Activated CD8-positive, alpha-beta T cell treated with anti-CD3 and anti-CD28 coated beads for 36 hours (primary cell): ENCODE measurements around the gene KPTN. TPM values are rescaled to one million over a fixed set of nuclear protein-coding genes. Genes with fewer than 3 reads are reported as not detected.

Experiments used
- ATAC-seq: fragments of 200-7000 bp; cut with Tn5 transposase; one replicate; pipeline ENCODE4 v1.10.0; 2021; ENCODE audit warnings: mild to moderate bottlenecking, moderate library complexity
- CTCF ChIA-PET: fragments of 350-600 bp; sonication (Branson Sonifier 250); formaldehyde crosslinking; loops from one replicate; lab custom pipeline; 2021; ENCODE audit warnings: antibody characterized with exemption; lab: Charles Lee
- POLR2A ChIA-PET: fragments of 350-600 bp; sonication (Branson Sonifier 250); formaldehyde crosslinking; loops from one replicate; lab custom pipeline; 2021; ENCODE audit warnings: antibody characterized with exemption; lab: Charles Lee
- DNase-seq: peaks from one replicate; pipeline ENCODE4 v3.0.0-alpha.2; 2020
- H3K27ac Mint-ChIP-seq: one replicate; pipeline ENCODE4 v1.8.0; 2021; ENCODE audit warnings: mild to moderate bottlenecking, mixed read lengths
- H3K27me3 Mint-ChIP-seq: one replicate; pipeline ENCODE4 v1.8.0; 2021; ENCODE audit warnings: mixed read lengths
- H3K36me3 Mint-ChIP-seq: one replicate; pipeline ENCODE4 v1.8.0; 2021; ENCODE audit warnings: low read depth, mixed read lengths
- H3K4me1 Mint-ChIP-seq: one replicate; pipeline ENCODE4 v1.8.0; 2021; ENCODE audit warnings: low read depth, mixed read lengths
- H3K4me3 Mint-ChIP-seq: one replicate; pipeline ENCODE4 v1.8.0; 2021; ENCODE audit warnings: mild to moderate bottlenecking, moderate library complexity, mixed read lengths
- H3K9me3 Mint-ChIP-seq: one replicate; pipeline ENCODE4 v1.8.0; 2021; ENCODE audit warnings: mixed read lengths
- intact Hi-C: fragments of 100-400 bp; cut with micrococcal nuclease; formaldehyde crosslinking; loops from one replicate; pipeline ENCODE4 v1.10.0; 2022
- total RNA-seq, 2 experiments: library from RNA; stranded (reverse); gene quantifications; one replicate each; pipeline ENCODE4 v1.2.3, GENCODE V29; 2021
- TF ChIP-seq, protein P1 (sequence below): fragments of 200-600 bp; IDR thresholded peaks from one replicate; pipeline ENCODE4 v1.8.0; 2022; ENCODE audit warnings: antibody characterized with exemption, mild to moderate bottlenecking

KPTN gene
- total RNA-seq, 2 experiments from 2014 or later = 10.4 to 11.0 TPM

DNA sequence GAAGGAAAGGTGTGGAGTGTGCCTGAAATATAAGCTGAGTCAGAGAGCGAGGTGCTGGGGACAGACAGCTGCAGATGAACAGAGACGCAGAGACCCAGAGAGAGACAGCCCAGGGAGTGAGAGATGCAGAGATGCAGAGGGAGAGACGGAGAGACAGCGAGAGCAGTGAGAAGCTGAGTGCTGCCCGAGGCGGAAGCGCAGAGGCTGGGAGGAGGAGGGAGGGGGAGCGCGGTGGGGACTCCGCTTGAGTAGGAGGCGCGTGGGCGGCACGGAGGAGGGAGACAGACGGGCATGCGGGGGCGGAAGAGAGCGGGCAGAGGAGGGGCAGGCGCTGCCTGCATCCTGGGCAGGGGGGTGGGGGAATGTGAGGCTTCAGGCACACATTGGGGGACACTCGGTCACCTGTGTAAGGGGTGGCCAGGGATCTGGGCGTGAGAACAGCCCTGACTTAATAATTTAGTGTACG, 38.0 kb downstream of the KPTN start:
- intact Hi-C loops = no loop called here
- TF ChIP-seq, protein P1, sequence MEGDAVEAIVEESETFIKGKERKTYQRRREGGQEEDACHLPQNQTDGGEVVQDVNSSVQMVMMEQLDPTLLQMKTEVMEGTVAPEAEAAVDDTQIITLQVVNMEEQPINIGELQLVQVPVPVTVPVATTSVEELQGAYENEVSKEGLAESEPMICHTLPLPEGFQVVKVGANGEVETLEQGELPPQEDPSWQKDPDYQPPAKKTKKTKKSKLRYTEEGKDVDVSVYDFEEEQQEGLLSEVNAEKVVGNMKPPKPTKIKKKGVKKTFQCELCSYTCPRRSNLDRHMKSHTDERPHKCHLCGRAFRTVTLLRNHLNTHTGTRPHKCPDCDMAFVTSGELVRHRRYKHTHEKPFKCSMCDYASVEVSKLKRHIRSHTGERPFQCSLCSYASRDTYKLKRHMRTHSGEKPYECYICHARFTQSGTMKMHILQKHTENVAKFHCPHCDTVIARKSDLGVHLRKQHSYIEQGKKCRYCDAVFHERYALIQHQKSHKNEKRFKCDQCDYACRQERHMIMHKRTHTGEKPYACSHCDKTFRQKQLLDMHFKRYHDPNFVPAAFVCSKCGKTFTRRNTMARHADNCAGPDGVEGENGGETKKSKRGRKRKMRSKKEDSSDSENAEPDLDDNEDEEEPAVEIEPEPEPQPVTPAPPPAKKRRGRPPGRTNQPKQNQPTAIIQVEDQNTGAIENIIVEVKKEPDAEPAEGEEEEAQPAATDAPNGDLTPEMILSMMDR = no peak
- Mint-ChIP-seq H3K4me1 (peaks cover 40% of the 10 kb centered on the region), H3K27me3 (peaks cover 61% of the 10 kb centered on the region), H3K4me3 (no peak overlapping the region), H3K9me3 (peaks cover 4% of the 10 kb centered on the region), H3K36me3 (peaks cover 4% of the 10 kb centered on the region), H3K27ac (no peak overlapping the region)
- ChIA-PET CTCF (interaction anchor here (0.6 to 2.6 kb wide), 7 partner anchors 9 to 69 kb away, joined by 3 to 20 read pairs (median 6); partner anchors contain the start of genes KPTN and NAPA), POLR2A (no interaction called here)
- ATAC-seq (no peak), DNase-seq (peak; percentile 51)

DNA sequence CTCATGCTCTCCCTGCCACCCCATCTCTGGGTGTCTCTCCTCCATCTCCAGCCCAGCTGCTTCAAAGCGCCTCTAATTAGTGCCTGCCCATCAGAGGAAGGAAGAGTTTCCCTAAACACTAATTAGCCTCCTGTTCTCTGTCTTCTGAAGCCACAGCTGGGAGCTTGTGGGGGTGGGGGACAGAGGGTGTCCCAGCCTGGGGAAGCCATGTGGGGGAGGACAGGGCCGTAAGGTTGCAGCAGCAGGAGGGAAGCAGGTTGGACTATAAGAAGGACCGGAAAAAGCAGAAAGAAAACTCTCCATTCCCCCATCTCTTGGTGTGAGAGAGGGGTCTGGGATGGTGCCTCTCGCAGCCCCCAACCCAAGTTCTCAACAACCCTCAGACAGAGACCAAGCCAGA, 38.5 kb downstream of the KPTN start:
- H3K9me3 Mint-ChIP-seq = peaks cover 4% of the 10 kb centered on the region
- ATAC-seq = no peak
- no peak for DNase-seq
- H3K36me3 Mint-ChIP-seq = peaks cover 4% of the 10 kb centered on the region
- peaks cover 64% of the 10 kb centered on the region for H3K27me3 Mint-ChIP-seq
- intact Hi-C loops = no loop called here
- no peak overlapping the region for H3K27ac Mint-ChIP-seq
- peaks cover 40% of the 10 kb centered on the region for H3K4me1 Mint-ChIP-seq
- TF ChIP-seq, protein P1 = no peak
- CTCF ChIA-PET = interaction anchor here (1.1 to 2.6 kb wide), 5 partner anchors 9 to 38 kb away, joined by 3 to 20 read pairs (median 9); partner anchors contain the start of gene KPTN
- H3K4me3 Mint-ChIP-seq = no peak overlapping the region
- POLR2A ChIA-PET = no interaction called here

GRCh38 chr19:47444388-47444821, 39.6 kb downstream of the KPTN start:
- intact Hi-C loops = no loop called here
- POLR2A ChIA-PET = no interaction called here
- Mint-ChIP-seq H3K27me3 (peaks cover 65% of the 10 kb centered on the region), H3K4me3 (no peak overlapping the region), H3K9me3 (peaks cover 4% of the 10 kb centered on the region), H3K4me1 (peaks cover 40% of the 10 kb centered on the region), H3K36me3 (peaks cover 4% of the 10 kb centered on the region), H3K27ac (no peak overlapping the region)
- DNase-seq (peak; percentile 38), ATAC-seq (peak; percentile 8)
- CTCF ChIA-PET = interaction anchor here (1.0 kb wide), 1 partner anchor 268 kb away, joined by 4 read pairs; no protein-coding TSS in a partner anchor
- TF ChIP-seq, protein P1 = no peak

DNA sequence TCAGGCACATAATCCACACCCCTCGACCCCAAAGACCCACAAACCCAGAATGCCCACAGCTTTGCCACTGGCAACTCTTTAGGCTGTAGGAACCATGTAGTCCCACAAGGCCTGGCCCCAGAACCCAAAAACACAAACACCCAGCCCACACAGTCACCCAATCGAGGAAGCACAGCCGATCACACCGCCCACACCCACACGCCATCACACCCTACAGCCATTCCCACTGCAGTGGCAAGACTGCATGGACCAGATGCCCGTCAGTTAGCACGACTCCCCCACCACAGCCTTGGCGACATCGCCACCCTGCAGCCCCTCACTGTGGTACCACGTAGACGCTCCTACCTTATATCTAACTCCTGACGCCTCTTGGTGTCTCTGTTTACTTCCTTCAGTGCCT, 40.7 kb downstream of the KPTN start:
- peaks cover 4% of the 10 kb centered on the region for H3K36me3 Mint-ChIP-seq
- TF ChIP-seq, protein P1 = no peak
- no peak for DNase-seq
- H3K27me3 Mint-ChIP-seq = peaks cover 65% of the 10 kb centered on the region
- H3K4me3 Mint-ChIP-seq = no peak overlapping the region
- ChIA-PET CTCF (no interaction called here), POLR2A (interaction anchor here (0.8 kb wide), 1 partner anchor 78 kb away, joined by 3 read pairs; no protein-coding TSS in a partner anchor)
- H3K27ac Mint-ChIP-seq = no peak overlapping the region
- intact Hi-C loops = no loop called here
- H3K9me3 Mint-ChIP-seq = peaks cover 4% of the 10 kb centered on the region
- ATAC-seq = no peak
- H3K4me1 Mint-ChIP-seq = peaks cover 40% of the 10 kb centered on the region

DNA sequence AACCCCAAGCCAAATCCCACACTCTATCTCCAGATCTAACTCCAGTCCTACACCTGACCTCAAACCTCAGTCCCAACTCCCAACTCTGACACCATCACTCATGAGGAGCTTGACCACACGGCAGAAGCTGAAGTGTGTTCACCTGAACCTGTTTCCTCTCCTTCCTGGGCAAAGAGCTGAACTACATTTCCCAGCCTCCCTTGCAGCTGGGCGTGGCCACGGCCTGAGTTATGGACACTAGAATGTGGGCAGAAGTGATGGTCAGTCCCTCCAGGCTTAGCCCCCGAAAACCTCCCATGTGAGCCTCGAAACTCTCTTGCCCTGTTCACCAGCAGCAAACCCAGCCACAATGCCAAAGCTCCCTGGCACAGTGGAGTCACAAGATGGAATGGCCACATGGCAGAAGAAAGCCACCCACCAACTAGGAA, 45.2 kb downstream of the KPTN start:
- H3K27me3 Mint-ChIP-seq = peaks cover 49% of the 10 kb centered on the region
- CTCF ChIA-PET = interaction anchor here (0.8 to 1.2 kb wide), 5 partner anchors 11 to 268 kb away, joined by 3 to 7 read pairs (median 4); partner anchors contain the start of genes KPTN and NAPA
- POLR2A ChIA-PET = no interaction called here
- no peaks in the 10 kb centered on the region for H3K36me3 Mint-ChIP-seq
- DNase-seq = no peak
- intact Hi-C loops = loop anchor here (10.0 kb wide), 1 partner anchor 76 kb away; the partner anchor contains the start of gene NAPA
- peaks cover 23% of the 10 kb centered on the region for H3K4me1 Mint-ChIP-seq
- no peak for ATAC-seq
- H3K27ac Mint-ChIP-seq = no peak overlapping the region
- TF ChIP-seq, protein P1 = no peak
- H3K9me3 Mint-ChIP-seq = no peaks in the 10 kb centered on the region
- no peak overlapping the region for H3K4me3 Mint-ChIP-seq
